ENCODE data around the gene DAD1. TPM values are rescaled to one million over a fixed set of nuclear protein-coding genes. Genes with fewer than 3 reads are reported as not detected.
A peak's percentile ranks its signal among the peaks of the same experiment; 100 is the strongest.
"Not testable (repeated sequence)": the region's sequence is repeated elsewhere in the genome, so short reads cannot be mapped to it uniquely, and the experiment has no call there.

The DAD1 gene
- total RNA-seq, 1 experiment from 2014 or later: 459 TPM

DNA sequence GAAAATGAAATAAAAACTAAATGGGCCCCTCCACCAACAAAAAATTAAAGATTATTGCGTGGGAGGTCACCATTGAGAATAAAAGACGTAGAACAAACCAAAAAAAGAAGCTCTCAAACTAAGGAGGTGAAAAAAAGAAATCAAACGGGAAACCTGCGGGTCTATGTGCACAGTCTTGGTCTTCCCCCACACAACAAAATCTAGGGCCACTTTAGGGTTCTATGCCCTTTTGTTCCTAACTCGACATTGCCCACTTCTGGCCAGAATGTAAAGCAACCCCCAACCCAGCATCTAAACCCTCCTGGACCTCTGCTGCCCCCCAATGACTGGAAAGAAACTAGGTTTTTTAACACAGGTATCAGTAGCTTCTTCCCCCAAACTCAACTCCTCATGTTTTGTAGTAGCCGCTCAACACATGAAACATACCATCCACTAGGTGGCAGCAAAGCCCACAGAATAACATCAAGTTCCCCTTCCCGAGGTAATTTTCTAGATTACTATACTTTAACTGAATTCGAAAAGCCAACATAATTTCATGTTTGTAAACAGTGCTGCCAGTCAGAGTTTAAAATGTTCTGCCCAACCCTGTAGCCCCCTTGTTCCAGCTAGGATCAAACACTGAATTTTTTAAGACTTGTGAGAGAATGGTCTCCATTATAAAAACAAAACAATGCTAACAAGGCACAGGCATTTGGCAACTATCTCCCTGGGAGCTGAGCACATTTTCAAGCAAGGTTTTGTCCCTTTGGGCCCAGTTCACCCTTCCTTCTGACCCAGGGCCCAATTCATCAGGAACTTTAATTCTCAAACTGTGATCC lies 18.7 kb downstream of the DAD1 start:
- no peaks in the 10 kb centered on the region for H4K20me1 ChIP-seq (ENCODE audit: insufficient read depth, low read depth, low read length)
- H3K4me2 ChIP-seq (ENCODE audit: low read depth, low read length, poor library complexity, severe bottlenecking): peak overlapping the region; percentile 49
- H3K9me3 ChIP-seq (ENCODE audit: low read length): no peaks in the 10 kb centered on the region
- no peaks in the 10 kb centered on the region for H3K27me3 ChIP-seq (ENCODE audit: low read length)
- DNase-seq: peak; percentile 96
- H3K9ac ChIP-seq (ENCODE audit: low read length): peak overlapping the region; percentile 41
- peaks cover 29% of the 10 kb centered on the region for H3K79me2 ChIP-seq (ENCODE audit: low read length)
- no peak overlapping the region for H2AFZ ChIP-seq (ENCODE audit: low read length)
- H3K4me1 ChIP-seq (ENCODE audit: low read length): peaks cover 20% of the 10 kb centered on the region
- peak overlapping the region; percentile 16; the same call in 1 of the 2 replicates for H3K27ac ChIP-seq (ENCODE audit: low read length)
- H3K4me3 ChIP-seq (ENCODE audit: low read length): no peak overlapping the region
- H3K36me3 ChIP-seq (ENCODE audit: insufficient read depth, low read length): peaks cover 49% of the 10 kb centered on the region
- no peaks in the 10 kb centered on the region for H3K9me2 ChIP-seq (replicated peaks; ENCODE audit: insufficient read depth, low read length)

DNA sequence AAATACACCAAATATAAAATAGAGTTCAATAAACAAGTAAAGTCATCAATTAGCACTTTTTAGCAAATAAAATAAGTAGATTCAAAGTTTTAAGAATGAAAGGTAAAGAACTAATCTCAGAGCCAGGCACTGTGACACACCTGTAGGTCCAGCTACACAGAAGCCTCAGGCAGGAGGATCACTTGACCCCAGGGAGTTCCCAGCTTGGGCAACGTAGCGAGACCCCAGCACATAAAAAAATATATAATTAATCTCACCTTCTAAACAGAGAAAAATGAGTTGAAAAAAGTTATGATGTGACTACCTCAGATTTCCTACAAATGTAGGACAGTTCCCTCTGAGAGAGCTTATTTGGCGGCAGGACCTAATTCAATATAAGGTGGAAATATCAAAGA lies 19.3 kb downstream of the DAD1 start:
- Histone ChIP-seq H3K9me2 (replicated peaks; ENCODE audit: insufficient read depth, low read length) (no peaks in the 10 kb centered on the region), H3K36me3 (ENCODE audit: insufficient read depth, low read length) (peaks cover 47% of the 10 kb centered on the region), H3K79me2 (ENCODE audit: low read length) (peaks cover 25% of the 10 kb centered on the region), H2AFZ (ENCODE audit: low read length) (no peak overlapping the region), H3K27ac (ENCODE audit: low read length) (peak overlapping the region; percentile 16; the same call in 1 of the 2 replicates), H3K9ac (ENCODE audit: low read length) (peak overlapping the region; percentile 41), H3K4me1 (ENCODE audit: low read length) (peaks cover 20% of the 10 kb centered on the region), H3K4me3 (ENCODE audit: low read length) (no peak overlapping the region), H3K4me2 (ENCODE audit: low read depth, low read length, poor library complexity, severe bottlenecking) (peak overlapping the region; percentile 49), H3K9me3 (ENCODE audit: low read length) (no peaks in the 10 kb centered on the region), H4K20me1 (ENCODE audit: insufficient read depth, low read depth, low read length) (no peaks in the 10 kb centered on the region), H3K27me3 (ENCODE audit: low read length) (no peaks in the 10 kb centered on the region)
- no peak for DNase-seq

DNA sequence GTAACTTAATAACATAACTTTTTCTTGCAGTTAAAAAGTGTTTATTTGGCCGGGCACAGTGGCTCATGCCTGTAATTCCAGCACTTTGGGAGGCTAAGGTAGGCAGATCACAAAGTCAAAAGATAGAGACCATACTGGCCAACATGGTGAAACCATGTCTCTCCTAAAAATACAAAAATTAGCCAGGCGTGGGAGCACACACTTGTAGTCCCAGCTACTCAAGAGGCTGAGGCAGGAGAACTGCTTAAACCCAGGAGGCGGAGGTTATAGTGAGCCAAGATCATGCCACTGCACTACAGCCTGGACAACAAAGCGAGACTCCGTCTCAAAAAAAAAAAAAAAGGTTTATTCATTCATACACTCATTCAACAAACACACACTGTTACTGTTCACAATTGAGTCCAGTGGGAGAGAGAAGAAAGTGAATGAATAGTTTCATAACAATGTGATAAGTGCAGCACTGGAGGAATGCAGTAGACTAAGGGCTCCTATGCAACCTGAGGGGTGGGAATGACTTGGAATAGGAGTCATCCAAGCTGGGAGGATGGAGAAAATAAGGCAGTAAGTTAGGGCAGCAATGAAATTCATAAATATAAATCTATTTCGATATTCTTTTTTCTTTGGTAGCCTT lies 19.8 kb downstream of the DAD1 start:
- Histone ChIP-seq H4K20me1 (ENCODE audit: insufficient read depth, low read depth, low read length) (no peaks in the 10 kb centered on the region), H3K9me2 (replicated peaks; ENCODE audit: insufficient read depth, low read length) (no peaks in the 10 kb centered on the region), H3K36me3 (ENCODE audit: insufficient read depth, low read length) (peaks cover 47% of the 10 kb centered on the region), H3K27ac (ENCODE audit: low read length) (0 out of 2 replicates have a peak overlapping the region, but pooled peaks have one; percentile 16), H3K9ac (ENCODE audit: low read length) (no peak overlapping the region), H3K4me2 (ENCODE audit: low read depth, low read length, poor library complexity, severe bottlenecking) (no peak overlapping the region), H3K79me2 (ENCODE audit: low read length) (peaks cover 25% of the 10 kb centered on the region), H3K4me3 (ENCODE audit: low read length) (no peak overlapping the region), H2AFZ (ENCODE audit: low read length) (no peak overlapping the region), H3K4me1 (ENCODE audit: low read length) (peaks cover 20% of the 10 kb centered on the region), H3K9me3 (ENCODE audit: low read length) (no peaks in the 10 kb centered on the region), H3K27me3 (ENCODE audit: low read length) (no peaks in the 10 kb centered on the region)
- DNase-seq: no peak

DNA sequence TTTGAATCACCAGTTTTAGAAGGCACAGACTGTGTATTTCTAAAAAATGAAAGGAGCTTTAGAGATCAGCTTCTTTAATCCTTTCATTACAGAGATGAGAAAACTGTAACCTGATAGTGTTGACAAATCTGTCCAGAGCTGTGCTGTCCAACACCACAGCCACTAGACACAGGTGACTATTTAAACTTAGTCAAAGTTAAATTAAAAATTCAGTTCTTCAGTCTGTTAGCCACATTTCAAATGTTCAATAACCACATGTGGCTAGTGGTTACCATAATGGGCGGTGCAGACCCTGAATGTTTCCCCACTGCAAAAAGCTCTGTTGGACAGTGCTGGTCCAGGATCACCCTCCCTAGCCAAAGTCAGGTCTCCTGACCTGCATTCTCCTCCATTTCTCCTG lies 21.6 kb downstream of the DAD1 start:
- Histone ChIP-seq H3K36me3 (ENCODE audit: insufficient read depth, low read length) (peaks cover 40% of the 10 kb centered on the region), H3K79me2 (ENCODE audit: low read length) (peaks cover 25% of the 10 kb centered on the region), H3K9ac (ENCODE audit: low read length) (no peak overlapping the region), H3K4me1 (ENCODE audit: low read length) (peaks cover 20% of the 10 kb centered on the region), H3K4me3 (ENCODE audit: low read length) (no peak overlapping the region), H3K9me2 (replicated peaks; ENCODE audit: insufficient read depth, low read length) (no peaks in the 10 kb centered on the region), H2AFZ (ENCODE audit: low read length) (no peak overlapping the region), H3K27ac (ENCODE audit: low read length) (0 out of 2 replicates have a peak overlapping the region, but pooled peaks have one; percentile 4), H4K20me1 (ENCODE audit: insufficient read depth, low read depth, low read length) (no peaks in the 10 kb centered on the region), H3K9me3 (ENCODE audit: low read length) (no peaks in the 10 kb centered on the region), H3K4me2 (ENCODE audit: low read depth, low read length, poor library complexity, severe bottlenecking) (no peak overlapping the region), H3K27me3 (ENCODE audit: low read length) (no peaks in the 10 kb centered on the region)
- no peak for DNase-seq

DNA sequence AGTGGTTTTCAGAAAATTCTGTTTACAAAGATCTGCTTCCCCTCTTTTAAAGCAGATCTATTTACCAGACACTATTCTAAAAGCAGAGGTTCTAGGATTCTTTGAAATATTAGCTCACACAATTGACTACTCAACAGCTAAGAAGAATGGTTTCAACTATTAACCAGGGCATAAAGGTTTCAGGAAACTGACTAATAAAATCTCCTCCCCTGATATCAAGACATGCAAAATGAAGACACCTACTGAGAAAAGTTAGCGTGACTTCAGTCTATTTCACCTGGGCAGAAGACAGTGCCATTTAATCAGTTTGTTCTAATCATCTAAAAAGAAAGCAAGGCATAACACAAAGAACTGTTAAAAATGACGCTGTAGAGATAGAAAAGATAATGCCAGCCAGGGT lies 22.2 kb downstream of the DAD1 start:
- Histone ChIP-seq H3K27ac (ENCODE audit: low read length) (0 out of 2 replicates have a peak overlapping the region, but pooled peaks have one; percentile 4), H3K4me2 (ENCODE audit: low read depth, low read length, poor library complexity, severe bottlenecking) (no peak overlapping the region), H2AFZ (ENCODE audit: low read length) (no peak overlapping the region), H3K9me3 (ENCODE audit: low read length) (no peaks in the 10 kb centered on the region), H3K36me3 (ENCODE audit: insufficient read depth, low read length) (peaks cover 35% of the 10 kb centered on the region), H3K9ac (ENCODE audit: low read length) (no peak overlapping the region), H3K9me2 (replicated peaks; ENCODE audit: insufficient read depth, low read length) (no peaks in the 10 kb centered on the region), H3K79me2 (ENCODE audit: low read length) (peaks cover 25% of the 10 kb centered on the region), H4K20me1 (ENCODE audit: insufficient read depth, low read depth, low read length) (no peaks in the 10 kb centered on the region), H3K4me3 (ENCODE audit: low read length) (no peak overlapping the region), H3K27me3 (ENCODE audit: low read length) (no peaks in the 10 kb centered on the region), H3K4me1 (ENCODE audit: low read length) (peaks cover 20% of the 10 kb centered on the region)
- DNase-seq: no peak

DNA sequence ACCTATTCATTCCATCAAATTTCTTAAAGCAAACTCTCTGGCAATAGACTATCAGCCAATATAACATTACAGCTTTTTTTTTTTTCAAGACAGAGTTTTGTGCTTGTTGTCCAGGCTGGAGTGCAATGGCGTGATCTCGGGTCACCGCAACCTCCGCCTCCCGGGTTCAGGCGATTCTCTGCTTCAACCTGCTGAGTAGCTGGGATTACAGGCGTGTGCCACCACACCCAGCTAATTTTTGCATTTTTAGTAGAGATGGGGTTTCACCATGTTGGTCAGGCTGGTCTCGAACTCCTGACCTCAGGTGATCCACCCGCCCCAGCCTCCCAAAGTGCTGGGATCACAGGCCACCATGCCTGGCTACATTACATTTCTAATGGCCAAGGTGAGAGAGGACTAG lies 22.8 kb downstream of the DAD1 start:
- H3K9me3 ChIP-seq (ENCODE audit: low read length); H3K4me2 ChIP-seq (ENCODE audit: low read depth, low read length, poor library complexity, severe bottlenecking); H3K9me2 ChIP-seq (replicated peaks; ENCODE audit: insufficient read depth, low read length); H3K9ac ChIP-seq (ENCODE audit: low read length); H3K27me3 ChIP-seq (ENCODE audit: low read length); H4K20me1 ChIP-seq (ENCODE audit: insufficient read depth, low read depth, low read length); H3K4me3 ChIP-seq (ENCODE audit: low read length); H2AFZ ChIP-seq (ENCODE audit: low read length); H3K27ac ChIP-seq (ENCODE audit: low read length); DNase-seq: not testable (repeated sequence)
- H3K36me3 ChIP-seq (ENCODE audit: insufficient read depth, low read length): peaks cover 35% of the 10 kb centered on the region
- peaks cover 20% of the 10 kb centered on the region for H3K4me1 ChIP-seq (ENCODE audit: low read length)
- H3K79me2 ChIP-seq (ENCODE audit: low read length): peaks cover 25% of the 10 kb centered on the region

DNA sequence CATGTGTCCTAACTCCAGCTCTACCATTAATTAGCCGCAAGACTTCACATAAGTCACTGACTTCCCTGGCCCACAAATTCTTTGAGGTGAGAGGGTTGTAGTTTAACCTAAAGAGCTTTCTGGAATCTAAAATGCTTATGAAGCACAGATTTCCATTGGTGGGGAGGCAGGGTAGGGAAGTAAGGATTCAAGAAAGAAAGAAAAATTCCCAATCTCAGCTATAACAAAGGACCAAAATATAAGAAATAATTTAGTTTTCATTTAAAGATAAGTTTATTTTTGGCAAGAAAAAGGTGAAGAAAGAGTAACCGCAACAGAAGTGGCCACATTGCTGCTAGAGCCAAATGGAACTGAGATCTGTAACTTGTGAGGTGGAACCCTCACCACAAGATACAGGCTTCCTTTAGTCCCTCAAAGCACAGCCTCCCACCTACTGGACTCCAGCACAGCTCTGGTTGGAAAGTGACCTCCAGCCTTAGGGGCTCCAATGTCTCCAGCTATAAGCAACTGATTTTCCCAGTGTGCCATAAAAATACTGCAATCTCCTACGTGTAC lies 23.6 kb downstream of the DAD1 start:
- no peak overlapping the region for H3K4me2 ChIP-seq (ENCODE audit: low read depth, low read length, poor library complexity, severe bottlenecking)
- peaks cover 35% of the 10 kb centered on the region for H3K36me3 ChIP-seq (ENCODE audit: insufficient read depth, low read length)
- no peak overlapping the region for H3K9ac ChIP-seq (ENCODE audit: low read length)
- peaks cover 16% of the 10 kb centered on the region for H3K4me1 ChIP-seq (ENCODE audit: low read length)
- no peaks in the 10 kb centered on the region for H3K9me3 ChIP-seq (ENCODE audit: low read length)
- H3K9me2 ChIP-seq (replicated peaks; ENCODE audit: insufficient read depth, low read length): no peaks in the 10 kb centered on the region
- H3K79me2 ChIP-seq (ENCODE audit: low read length): peaks cover 25% of the 10 kb centered on the region
- no peak overlapping the region for H2AFZ ChIP-seq (ENCODE audit: low read length)
- no peak for DNase-seq
- no peaks in the 10 kb centered on the region for H3K27me3 ChIP-seq (ENCODE audit: low read length)
- H3K27ac ChIP-seq (ENCODE audit: low read length): no peak overlapping the region
- H4K20me1 ChIP-seq (ENCODE audit: insufficient read depth, low read depth, low read length): no peaks in the 10 kb centered on the region
- H3K4me3 ChIP-seq (ENCODE audit: low read length): no peak overlapping the region

DNA sequence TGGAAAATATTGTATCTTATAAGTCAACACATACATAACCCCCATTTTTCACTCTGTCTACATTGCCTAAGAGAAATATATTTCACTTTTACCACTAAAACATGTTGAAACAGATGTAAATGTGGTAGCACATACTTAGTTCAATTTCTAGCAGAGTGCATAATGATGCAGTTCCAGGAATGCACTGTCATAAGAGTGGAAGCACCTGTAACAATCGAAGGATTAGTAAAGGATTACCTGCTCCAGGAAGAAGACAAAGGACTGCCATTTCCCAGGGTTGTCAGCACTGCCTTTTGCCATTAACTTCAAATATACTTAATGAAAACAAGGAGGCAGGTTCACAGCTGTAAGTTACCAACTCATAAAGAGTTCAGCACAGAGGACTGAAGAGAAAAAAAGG lies 24.6 kb downstream of the DAD1 start:
- peaks cover 24% of the 10 kb centered on the region for H3K79me2 ChIP-seq (ENCODE audit: low read length)
- no peak overlapping the region for H2AFZ ChIP-seq (ENCODE audit: low read length)
- no peak overlapping the region for H3K9ac ChIP-seq (ENCODE audit: low read length)
- H3K27ac ChIP-seq (ENCODE audit: low read length): no peak overlapping the region
- DNase-seq: no peak
- no peaks in the 10 kb centered on the region for H3K27me3 ChIP-seq (ENCODE audit: low read length)
- no peak overlapping the region for H3K4me2 ChIP-seq (ENCODE audit: low read depth, low read length, poor library complexity, severe bottlenecking)
- H3K4me3 ChIP-seq (ENCODE audit: low read length): no peak overlapping the region
- H3K9me2 ChIP-seq (replicated peaks; ENCODE audit: insufficient read depth, low read length): no peaks in the 10 kb centered on the region
- H4K20me1 ChIP-seq (ENCODE audit: insufficient read depth, low read depth, low read length): no peaks in the 10 kb centered on the region
- H3K9me3 ChIP-seq (ENCODE audit: low read length): no peaks in the 10 kb centered on the region
- H3K4me1 ChIP-seq (ENCODE audit: low read length): peaks cover 10% of the 10 kb centered on the region
- peaks cover 31% of the 10 kb centered on the region for H3K36me3 ChIP-seq (ENCODE audit: insufficient read depth, low read length)

All from Karpas-422 (cell line).